Stimulated activated CD8-positive, alpha-beta memory T cell treated with anti-CD3 and anti-CD28 coated beads, Interleukin-4, amount 100 ng/mL, for 1 hour (primary cell): ENCODE measurements around the gene KPNA5.
"Not testable (repeated sequence)": the region's sequence is repeated elsewhere in the genome, so short reads cannot be mapped to it uniquely, and the experiment has no call there.

Experiments
- DNase-seq, 2 donors: peaks; one replicate each; pipeline ENCODE4 v3.0.0-alpha.2; 2020; ENCODE audit warnings: low read depth in 2 of 2, low spot score in 1 of 2

KPNA5 gene

GRCh38 chr6:116697480-116697879 lies 16.5 kb downstream of the KPNA5 start:
- DNase-seq, result no peak

- not testable (repeated sequence) for DNase-seq
These were observed 22.9 kb downstream of the KPNA5 start for GRCh38 chr6:116703888-116704287.

- DNase-seq, result no peak
These were observed 24.9 kb downstream of the KPNA5 start for GRCh38 chr6:116705917-116706316.

- no peak for DNase-seq
These were observed 33.3 kb downstream of the KPNA5 start for GRCh38 chr6:116714296-116714695.

- DNase-seq, result no peak
These were observed 33.8 kb downstream of the KPNA5 start for GRCh38 chr6:116714761-116715160.

GRCh38 chr6:116726947-116727346 lies 45.9 kb downstream of the KPNA5 start:
- no peak for DNase-seq

- no peak for DNase-seq
These were observed 49.5 kb downstream of the KPNA5 start for GRCh38 chr6:116730513-116730912.

- DNase-seq, result no peak
These were observed 56.0 kb downstream of the KPNA5 start for GRCh38 chr6:116737004-116737403.

GRCh38 chr6:116740486-116740885 lies 59.5 kb downstream of the KPNA5 start:
- not testable (repeated sequence) for DNase-seq

GRCh38 chr6:116741571-116741970 lies 60.6 kb downstream of the KPNA5 start:
- no peak for DNase-seq

GRCh38 chr6:116745176-116745575 lies 64.2 kb downstream of the KPNA5 start:
- no peak for DNase-seq

- DNase-seq, result no peak
These were observed 80.8 kb downstream of the KPNA5 start for GRCh38 chr6:116761779-116762178.

GRCh38 chr6:116762235-116762634 lies 81.2 kb downstream of the KPNA5 start:
- no peak for DNase-seq

GRCh38 chr6:116763048-116763447 lies 82.0 kb downstream of the KPNA5 start:
- DNase-seq, result no peak

- DNase-seq, result no peak
These were observed 83.1 kb downstream of the KPNA5 start for GRCh38 chr6:116763906-116764628.

- no peak for DNase-seq
These were observed 83.6 kb downstream of the KPNA5 start for GRCh38 chr6:116764629-116764960.

- no peak for DNase-seq
These were observed 84.2 kb downstream of the KPNA5 start, which contains the start of gene FAM162B for GRCh38 chr6:116764961-116765841. TSS of gene FAM162B (minus strand) at chr6:116765719. CDS start at chr6:116765576, 143 bp downstream.

- DNase-seq, result no peak
These were observed 85.6 kb downstream of the KPNA5 start for GRCh38 chr6:116766506-116767176.

GRCh38 chr6:116767715-116768114 lies 86.7 kb downstream of the KPNA5 start:
- no peak for DNase-seq

GRCh38 chr6:116772450-116772849 lies 91.4 kb downstream of the KPNA5 start:
- no peak for DNase-seq

GRCh38 chr6:116773886-116774285 lies 92.9 kb downstream of the KPNA5 start:
- no peak for DNase-seq
